Measurements from ENCODE around the gene ESYT3.

The ESYT3 gene, protein sequence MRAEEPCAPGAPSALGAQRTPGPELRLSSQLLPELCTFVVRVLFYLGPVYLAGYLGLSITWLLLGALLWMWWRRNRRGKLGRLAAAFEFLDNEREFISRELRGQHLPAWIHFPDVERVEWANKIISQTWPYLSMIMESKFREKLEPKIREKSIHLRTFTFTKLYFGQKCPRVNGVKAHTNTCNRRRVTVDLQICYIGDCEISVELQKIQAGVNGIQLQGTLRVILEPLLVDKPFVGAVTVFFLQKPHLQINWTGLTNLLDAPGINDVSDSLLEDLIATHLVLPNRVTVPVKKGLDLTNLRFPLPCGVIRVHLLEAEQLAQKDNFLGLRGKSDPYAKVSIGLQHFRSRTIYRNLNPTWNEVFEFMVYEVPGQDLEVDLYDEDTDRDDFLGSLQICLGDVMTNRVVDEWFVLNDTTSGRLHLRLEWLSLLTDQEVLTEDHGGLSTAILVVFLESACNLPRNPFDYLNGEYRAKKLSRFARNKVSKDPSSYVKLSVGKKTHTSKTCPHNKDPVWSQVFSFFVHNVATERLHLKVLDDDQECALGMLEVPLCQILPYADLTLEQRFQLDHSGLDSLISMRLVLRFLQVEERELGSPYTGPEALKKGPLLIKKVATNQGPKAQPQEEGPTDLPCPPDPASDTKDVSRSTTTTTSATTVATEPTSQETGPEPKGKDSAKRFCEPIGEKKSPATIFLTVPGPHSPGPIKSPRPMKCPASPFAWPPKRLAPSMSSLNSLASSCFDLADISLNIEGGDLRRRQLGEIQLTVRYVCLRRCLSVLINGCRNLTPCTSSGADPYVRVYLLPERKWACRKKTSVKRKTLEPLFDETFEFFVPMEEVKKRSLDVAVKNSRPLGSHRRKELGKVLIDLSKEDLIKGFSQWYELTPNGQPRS

DNA sequence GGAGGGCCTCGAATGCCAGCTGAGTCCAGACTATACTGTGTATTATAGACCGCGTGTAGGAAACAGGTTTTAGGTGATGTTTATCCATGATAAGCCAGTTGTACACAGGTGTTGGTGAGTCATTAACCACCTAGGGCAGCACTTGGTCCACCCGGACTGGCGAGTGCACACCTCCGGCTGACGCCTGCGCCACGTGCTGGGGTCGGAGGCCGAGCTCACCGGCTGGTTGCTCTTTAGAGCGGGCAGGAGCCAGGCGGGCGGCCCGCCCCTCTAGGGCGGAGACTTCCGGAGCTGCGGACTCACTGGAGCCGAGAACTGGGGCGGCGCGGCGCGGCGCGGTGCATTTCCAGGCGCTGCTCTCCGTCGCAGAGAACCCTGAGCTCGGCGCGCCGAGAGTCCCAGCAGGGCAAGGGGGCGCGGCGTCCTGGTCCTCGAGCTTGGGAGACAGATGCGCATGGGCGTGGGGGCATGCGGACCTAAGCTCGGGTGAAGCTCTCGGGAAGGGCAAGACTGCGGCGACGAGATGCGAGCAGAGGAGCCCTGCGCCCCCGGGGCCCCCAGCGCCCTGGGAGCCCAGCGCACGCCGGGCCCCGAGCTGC, at the start of gene ESYT3:
Gene ESYT3 (plus strand): TSS at position 341 of the 599 bp plus-strand sequence. CDS start 183 bp downstream, at position 524.
- DNase-seq: peak in 1 of 2 donors; percentile 18

DNA sequence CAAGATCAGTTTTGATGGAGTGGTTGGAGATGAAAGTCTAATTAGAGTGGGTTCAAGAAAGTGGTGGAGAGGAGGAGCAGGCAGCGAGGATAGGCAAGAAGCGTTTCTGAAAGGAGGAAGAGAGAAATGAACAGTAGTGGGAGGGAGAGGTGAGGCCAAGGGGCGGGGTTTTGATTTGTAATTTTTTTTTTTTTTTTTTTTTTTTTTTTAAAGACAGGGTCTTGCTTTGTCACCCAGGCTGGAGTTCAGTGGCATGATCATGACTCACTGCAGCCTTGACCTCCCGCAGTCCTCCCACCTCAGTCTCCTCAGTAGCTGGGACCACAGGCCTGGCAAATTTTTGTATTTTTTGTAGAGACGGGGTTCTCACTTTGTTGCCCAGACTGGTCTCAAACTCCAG, 49.4 kb upstream of the ESYT3 start:
- DNase-seq: no peak

DNA sequence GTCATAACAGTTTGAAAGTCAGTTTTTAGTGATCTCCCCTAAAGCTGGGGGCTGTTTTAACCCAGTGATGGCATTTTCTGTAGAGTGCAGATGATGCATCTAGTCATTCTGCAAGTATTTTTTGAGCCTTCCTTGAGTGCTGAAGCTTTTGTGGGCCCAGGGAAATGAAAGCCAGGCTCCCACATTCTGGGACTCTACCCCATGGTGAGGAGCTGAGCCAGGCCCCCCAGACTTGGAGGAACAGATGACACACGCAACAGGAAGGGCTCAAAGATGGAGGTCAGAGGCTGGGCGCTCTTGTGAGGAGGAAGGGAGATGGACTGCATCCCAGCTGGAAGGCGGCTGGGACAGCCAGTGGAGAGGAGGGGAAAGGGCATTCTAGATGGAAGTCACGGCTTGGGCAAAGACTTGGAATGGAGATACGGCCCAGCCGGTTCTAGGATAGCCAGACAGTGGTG, 45.2 kb upstream of the ESYT3 start:
- no peak for DNase-seq

DNA sequence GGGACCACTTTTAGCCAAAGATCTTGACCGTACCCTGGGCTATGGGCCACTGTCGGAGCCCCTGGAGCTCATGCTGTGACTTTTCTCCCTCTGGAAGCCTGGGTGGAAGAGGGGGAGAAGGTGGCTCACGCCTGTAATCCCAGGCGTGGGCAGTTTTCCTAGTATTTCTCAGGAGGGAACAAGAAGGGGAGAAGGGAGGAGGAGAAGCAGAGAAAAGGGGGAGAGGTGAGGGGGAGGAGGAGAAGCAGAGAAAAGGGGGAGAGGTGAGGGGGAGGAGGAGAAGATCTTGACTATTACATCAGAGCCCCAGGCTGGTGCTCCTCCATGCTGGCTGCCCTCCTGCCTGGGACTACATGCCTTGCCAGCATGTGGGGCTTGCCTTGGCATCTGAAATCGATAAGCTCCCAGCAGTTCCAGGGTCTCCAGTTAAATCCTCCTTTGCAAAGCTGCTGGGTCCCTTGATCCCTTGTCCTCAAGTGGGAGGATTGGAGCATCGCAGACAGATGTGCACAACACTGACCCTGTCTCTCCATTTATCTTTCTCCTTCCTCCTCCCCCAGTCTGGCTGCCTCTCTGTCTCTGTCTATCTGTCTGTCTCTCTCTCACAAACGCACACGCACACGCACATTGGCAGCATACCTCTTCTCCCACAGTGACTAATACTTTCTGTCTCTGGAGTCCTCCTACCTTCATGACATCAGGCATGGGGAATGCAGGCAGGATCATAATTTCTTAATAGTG, 44.4 kb upstream of the ESYT3 start:
- no peak for DNase-seq

DNA sequence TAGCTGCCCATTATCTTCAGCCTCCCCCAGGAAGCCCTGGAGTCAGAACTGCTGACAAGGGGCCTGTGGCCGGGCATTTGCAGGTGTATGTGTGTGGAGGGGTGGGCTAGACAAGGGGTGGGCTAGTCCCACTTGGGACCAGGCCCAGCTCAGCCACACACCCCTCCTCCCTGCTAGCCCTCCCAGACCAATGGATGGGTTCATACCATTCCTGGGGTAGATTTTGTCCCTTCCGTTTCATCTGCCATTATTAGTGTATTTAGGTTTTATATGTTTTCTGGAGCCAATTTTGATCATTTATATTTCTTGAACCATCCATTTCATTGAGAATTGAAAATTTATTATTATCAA, 43.9 kb upstream of the ESYT3 start:
- DNase-seq: no peak

DNA sequence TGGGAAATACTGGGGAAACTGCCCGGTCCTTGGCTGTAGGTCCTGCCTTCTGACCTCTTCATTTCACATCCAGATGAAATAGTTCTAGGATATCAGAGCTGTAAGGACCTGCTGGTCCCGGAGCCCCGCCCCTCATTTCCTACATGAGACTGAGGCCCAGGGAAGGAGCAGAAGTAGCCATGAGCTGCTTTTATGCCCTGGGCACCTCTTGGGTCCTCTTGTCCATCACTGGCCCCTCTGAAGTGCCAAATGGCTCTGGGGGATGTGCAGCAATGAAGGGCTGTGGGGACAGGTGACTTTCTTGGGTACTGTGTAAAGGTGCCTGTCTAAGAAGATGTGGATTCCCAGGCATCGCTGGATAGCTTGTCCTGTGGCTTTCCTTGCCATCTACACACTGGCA, 40.3 kb upstream of the ESYT3 start:
- no peak for DNase-seq

DNA sequence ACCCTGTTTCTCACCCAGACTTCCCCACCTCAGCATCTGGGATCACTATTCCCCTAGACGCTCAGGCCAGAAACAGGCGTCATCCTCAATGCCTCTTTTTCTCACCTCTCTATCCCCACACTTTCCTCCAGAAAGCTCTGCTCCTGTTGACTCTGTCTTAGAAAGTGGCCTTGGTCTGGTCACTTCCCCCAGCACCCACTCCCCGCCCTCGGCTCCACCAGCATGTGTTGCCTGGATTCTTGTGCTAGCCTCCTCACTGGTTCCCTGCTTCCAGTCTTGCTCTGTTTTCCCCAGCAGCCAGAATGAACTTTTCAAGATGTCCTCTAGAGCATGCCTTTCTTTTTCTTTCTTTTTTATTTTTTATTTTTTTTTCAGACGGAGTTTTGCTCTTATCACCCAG, 39.7 kb upstream of the ESYT3 start:
- no peak for DNase-seq

DNA sequence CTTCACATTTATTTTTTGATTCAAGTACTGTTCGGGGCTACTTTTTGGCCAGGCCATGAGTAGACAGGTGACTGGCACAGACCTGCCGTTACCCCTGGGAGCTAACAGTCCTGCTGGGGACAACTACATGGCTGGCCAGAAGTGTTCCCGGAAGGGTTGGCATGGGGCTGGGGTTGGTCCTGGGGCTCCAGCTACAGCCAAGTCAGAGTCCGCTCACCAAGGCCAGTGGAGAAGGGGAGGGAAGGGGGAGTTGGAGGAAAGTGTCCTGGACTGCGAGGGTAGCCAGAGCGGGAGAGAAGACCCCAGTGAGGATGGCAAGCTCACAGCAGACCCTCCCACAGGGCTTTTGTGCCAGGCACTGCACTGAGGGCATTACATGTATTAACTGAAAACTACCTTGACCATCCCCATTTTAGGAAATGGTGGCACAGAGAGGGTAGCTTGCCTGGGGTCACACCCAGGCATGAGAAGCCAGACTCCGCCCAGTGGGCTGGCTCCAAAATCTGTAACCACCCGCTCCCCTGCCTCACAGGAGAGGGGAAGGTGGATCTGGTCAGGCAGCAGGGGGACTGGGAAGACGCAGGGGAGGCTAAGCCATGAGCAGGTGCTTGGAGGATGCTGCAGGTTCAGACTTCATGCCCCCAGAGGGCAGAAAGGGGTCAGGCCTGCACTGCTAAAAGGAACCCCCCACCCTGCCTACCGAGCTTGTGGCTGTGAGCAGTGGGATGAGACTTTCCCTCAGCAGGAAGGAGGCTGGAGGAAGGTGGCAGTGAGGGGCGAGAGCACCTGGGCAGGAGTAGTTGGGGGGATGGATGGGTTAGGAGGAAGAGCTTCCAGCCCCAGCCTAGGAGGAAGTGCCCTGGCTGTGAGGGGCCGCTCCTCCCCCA, 38.3 kb upstream of the ESYT3 start:
- DNase-seq: no peak

DNA sequence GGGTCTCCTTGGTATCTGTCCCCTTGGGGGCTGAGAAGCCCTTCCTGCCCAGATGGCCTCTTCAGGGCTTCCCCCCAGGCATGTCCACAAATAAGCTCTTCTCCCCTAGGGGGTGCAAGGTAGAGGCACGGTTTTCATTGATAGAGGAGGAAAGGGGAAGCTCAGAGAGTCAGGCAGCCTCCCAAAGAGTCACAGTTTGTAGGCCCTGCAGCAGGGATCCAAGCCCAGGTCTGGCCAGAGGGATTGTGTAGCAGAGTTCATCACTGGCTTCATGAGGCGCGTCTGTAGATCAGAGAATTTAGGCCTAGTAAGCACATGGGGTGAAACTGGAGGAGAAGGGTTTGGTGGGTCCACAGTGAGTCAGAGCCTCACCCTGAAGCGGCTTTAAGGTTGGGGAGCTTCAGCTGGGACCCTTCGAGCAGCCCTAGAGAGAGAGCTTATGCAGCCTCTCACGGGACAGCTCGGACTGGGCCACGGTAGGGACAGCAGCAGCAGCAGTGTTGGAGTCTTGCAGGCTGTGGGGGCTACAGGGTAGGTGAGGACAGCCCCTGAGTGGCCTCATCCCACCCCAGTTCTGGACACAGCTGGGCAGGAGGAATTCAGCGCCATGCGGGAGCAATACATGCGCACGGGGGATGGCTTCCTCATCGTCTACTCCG, 37.5 kb upstream of the ESYT3 start:
- no peak for DNase-seq

DNA sequence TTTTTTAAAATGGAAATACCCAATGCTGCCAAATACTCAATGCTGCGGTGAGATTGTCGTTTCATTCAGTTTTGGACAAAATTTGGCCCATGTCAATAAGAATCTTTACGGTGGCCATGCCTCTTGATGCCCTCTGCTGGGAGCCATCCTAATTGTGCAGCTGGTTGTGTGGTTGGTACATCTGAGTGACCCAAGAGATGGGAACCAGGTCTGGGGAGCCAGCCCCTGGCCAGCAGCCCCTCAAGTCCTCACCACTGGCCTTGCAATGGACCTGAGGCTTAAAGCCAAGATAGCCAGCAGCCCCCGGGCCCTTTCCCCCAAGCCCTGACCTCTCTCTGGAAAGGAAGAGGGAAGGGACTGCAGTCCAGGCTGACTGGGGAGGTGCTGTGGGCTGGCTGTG, 36.4 kb upstream of the ESYT3 start:
- DNase-seq: no peak

DNA sequence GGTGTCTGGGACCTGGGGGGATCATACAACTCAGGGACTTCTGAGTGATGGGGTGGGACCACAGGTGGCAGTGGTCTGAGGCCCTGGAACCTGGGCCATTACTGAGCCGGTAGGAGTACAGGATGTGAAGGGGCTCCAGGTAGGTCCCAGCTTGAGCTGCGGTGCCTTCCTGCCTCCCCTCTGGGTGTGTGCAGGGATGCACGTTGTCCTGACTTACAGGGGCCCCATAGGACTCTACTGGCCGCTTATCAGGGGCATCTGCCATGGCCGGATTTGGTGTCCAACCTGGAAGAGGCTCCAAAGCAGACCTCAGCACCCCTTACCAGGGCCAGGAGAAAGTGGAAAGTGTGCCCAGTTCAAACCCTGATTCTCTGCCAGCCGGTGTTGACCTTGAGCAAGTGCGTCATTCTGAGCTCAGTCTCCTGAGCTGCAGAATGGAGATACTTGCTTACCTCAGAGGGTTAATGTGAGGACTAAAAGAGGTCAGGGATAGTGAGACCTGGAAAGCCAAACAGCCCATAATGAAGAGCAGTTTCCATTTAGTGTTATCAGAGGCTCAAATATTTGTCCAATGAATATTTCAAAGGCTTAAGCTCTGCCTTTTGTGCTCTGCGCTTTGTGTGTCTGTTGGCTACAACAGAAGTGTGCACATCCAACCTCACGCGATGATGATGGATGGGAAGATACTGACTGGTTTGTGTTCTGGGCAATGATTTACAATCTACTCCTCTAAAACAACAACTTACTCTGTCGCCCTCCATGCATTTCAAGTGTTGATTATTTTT, 35.4 kb upstream of the ESYT3 start:
- no peak for DNase-seq

DNA sequence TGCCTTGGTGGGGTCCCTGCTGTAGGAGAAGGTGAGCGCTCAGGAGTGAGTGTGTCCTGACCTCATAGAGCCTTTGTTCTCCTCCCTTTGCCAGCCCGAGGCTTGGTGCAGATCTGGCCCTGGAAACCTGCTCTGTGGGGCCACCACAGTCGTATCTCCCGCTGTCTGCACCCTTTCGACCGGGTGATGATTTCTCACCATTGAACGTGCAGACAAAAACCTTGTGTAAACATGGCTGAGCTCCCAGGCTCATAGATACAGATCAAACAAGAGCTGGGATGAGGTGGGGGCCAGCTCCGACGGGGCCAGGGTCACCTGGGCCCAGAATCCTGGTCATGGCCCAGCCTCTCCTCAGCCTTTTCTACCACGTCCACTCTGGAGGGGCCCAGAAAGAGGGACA, 34.6 kb upstream of the ESYT3 start:
- no peak for DNase-seq

DNA sequence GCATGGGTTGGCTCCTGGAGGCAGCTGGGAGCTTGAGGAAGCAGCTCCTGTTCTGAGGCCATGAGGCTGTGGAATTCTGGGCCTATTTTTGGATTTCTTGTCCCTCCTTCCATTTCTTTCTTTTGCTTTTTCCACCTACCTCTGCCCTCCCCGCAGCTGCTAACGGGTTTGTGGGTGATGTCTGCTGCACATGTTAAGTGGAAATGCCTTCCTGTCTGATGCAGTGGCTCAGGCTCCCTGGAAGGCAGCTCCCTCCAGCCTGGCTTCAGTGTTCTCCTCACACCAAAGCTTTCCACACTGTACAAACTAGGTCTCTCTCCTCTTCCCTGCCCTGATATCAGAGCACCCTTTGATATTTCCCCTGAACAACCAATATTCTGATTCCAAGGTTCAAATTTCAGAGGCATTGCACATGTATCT, 33.8 kb upstream of the ESYT3 start:
- no peak for DNase-seq

DNA sequence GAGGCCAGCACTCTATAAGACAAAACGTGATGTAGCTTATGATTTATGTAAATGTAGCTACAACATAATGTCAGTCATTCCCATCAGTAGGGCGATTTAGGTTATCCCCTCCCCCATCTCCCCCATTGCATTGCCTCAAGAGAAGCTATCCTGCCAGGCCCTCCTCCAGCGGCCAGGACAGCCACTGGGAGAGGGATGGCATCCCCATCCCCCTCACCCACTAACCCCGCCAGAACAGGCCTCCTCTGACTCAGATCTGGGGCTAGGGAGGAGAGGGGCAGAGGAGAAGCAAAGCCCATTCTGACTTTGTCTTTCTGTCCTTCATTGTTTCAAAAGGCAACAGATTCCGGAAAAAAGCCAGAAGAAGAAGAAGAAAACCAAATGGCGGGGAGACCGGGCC, 32.6 kb upstream of the ESYT3 start:
- no peak for DNase-seq

DNA sequence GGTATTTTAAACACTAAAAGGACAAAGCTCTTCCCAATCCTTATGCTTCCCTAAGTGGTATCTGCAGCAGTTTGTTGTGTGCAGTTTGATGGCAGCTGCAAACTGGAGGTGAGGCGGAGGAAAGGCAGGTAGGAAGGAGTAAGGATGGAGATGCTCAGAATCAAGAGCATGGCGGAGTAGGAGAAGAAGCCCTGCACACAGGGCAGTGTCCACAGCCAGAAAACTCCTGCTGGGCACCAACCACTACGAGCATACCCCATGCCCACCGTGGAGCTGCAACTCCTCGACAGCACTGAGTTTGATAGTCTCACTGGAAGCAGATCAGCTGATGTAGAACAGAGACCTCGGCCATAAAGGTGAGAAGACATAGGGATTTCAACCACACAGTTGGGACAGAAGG, 30.3 kb upstream of the ESYT3 start:
- no peak for DNase-seq

DNA sequence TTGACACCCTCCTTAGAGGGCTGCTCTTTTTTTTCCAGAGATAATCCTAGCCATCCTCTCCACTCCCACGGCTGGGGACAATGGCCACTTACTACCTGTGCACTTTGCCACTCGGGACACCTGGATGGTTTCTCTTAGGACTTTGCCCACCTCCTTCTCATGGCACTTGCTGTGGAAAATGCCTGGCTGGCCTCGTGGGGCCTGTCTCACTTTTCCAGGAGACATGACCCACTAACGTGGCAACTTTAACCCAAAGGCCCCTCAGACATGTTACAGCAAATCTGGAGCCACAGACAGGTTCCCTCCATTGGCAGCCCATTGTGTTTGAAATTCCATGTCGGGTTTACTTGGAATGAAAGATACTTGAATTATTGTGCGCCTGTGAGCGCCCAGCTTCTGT, 29.4 kb upstream of the ESYT3 start:
- DNase-seq: no peak

DNA sequence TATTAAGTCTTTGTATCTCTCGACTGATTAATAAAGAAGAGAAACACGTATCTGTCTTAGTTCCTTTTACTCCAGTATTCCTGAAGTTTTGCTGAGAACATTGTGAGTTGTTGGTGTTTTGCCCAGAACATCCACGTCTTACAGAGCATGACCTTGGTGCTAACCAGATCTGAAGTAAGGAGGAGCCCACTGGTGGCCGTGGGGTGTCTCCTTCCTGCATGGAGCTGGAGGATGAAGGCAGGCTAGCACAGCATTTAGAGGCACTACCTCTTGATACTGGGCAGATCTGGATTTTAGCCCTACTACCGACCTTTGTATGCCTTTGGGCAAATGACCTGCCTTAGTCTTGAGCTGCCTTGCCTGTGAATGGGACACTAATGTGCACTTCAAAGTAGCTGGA, 28.9 kb upstream of the ESYT3 start:
- no peak for DNase-seq

DNA sequence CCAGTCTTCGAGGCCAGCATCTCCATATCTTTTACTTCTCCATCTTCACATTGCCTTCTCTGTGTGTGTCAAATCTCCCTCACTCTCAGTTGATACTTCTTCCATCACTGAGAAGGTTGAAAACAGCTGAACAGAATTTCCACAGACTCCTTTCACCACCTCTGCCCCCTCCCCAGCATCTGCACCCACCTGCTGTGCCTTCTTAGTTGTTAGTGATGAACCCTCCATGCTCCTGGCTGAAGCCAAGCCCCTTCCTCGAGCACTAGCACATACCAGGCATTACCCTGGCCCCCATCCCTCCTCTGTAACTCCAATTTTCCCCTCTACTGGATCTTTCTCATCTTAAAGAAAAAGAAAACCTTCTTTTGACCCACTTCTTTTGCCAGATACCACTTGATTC, 27.8 kb upstream of the ESYT3 start:
- no peak for DNase-seq

DNA sequence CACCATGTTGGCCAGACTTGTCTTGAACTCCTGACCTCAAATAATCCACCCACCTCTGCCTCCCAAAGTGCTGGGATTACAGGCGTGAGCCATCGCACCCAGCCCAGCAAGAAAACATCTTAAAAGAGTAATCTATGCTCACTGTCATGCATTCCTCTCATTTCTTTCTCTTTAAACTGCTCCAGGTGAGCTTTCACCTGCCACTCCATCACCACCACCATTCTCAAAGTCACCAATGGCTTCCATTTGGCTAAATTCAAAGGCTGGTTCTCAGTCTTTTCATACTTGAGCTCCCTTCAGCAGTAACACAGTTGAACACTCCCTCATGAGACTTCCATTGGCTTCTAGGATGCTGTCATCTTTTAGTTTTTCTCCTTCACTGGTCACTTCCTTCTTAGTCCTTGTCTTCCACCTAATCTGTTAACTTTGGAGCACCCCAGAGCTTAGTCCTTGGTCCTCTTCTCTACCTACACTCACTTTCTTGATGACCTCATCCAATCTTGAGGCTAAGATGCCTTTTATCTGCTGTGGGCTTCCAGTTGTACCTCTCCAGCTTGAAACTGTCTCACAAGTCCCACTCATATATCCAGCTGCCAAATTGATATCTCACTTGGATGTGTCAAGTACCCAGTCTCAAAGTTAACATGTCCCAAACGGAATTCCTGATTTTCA, 27.0 kb upstream of the ESYT3 start:
- DNase-seq: no peak

Data from bone marrow (tissue), 2 donors.